OCI-LY3 (cell line): ENCODE measurements around the gene GRID1.

Source experiments
- CTCF ChIP-seq: fragments of 200-600, 300-600 bp; sonication (generic); IDR thresholded peaks from 2 replicates; pipeline ENCODE4 v1.5.1; 2014; ENCODE audit warnings: antibody characterized with exemption, low read length, low read depth
- EZH2phosphoT487 ChIP-seq: fragments of 200-600 bp; shearing (Covaris generic); IDR thresholded peaks from 2 replicates; pipeline ENCODE4 v1.6.1; 2018; ENCODE audit warnings: antibody characterized with exemption, mixed run types, low read depth

GRCh38 chr10:86403183-86403797 lies 36.7 kb upstream of the GRID1 start:
- TF ChIP-seq CTCF (no peak), EZH2phosphoT487 (no peak)
